NCI-H146 (cell line): ENCODE data around the gene RELA.

Source experiments
- DNase-seq: peaks from one replicate; lab custom pipeline; 2025; lab: John Stamatoyannopoulos, UW

RELA gene

GRCh38 chr11:65633390-65634108 is 29.2 kb downstream of the RELA start:
- no peak for DNase-seq

- no peak for DNase-seq
Observed at GRCh38 chr11:65630215-65630614, 32.5 kb downstream of the RELA start.

- no peak for DNase-seq
Observed at GRCh38 chr11:65629579-65629978, 33.1 kb downstream of the RELA start.

GRCh38 chr11:65627202-65627601 is 35.5 kb downstream of the RELA start:
- no peak for DNase-seq

GRCh38 chr11:65625628-65626342 is 36.9 kb downstream of the RELA start:
- DNase-seq = no peak

- no peak for DNase-seq
Observed at GRCh38 chr11:65624931-65625627, 37.6 kb downstream of the RELA start.

- no peak for DNase-seq
Observed at GRCh38 chr11:65623852-65624616, 38.7 kb downstream of the RELA start.

- no peak for DNase-seq
Observed at GRCh38 chr11:65623177-65623576, 39.5 kb downstream of the RELA start.

- no peak for DNase-seq
Observed at GRCh38 chr11:65622011-65622410, 40.7 kb downstream of the RELA start.

GRCh38 chr11:65621460-65621859 is 41.3 kb downstream of the RELA start:
- no peak for DNase-seq

GRCh38 chr11:65620666-65621065 is 42.0 kb downstream of the RELA start:
- no peak for DNase-seq

- no peak for DNase-seq
Observed at GRCh38 chr11:65619281-65619928, 43.3 kb downstream of the RELA start.

- DNase-seq = no peak
Observed at GRCh38 chr11:65618763-65619162, 44.0 kb downstream of the RELA start.

- no peak for DNase-seq
Observed at GRCh38 chr11:65617990-65618751, 44.5 kb downstream of the RELA start.

GRCh38 chr11:65617136-65617850 is 45.4 kb downstream of the RELA start:
- no peak for DNase-seq

- no peak for DNase-seq
Observed at GRCh38 chr11:65616575-65617001, 46.1 kb downstream of the RELA start.

- DNase-seq = peak; percentile 60
Observed at GRCh38 chr11:65615950-65616574, 46.7 kb downstream of the RELA start.

- peak; percentile 100 for DNase-seq
Observed at GRCh38 chr11:65615229-65615949, 47.3 kb downstream of the RELA start, which contains the start of gene PCNX3. Gene PCNX3, plus strand, starts transcription at chr11:65615776. Its CDS starts 536 bp downstream, at chr11:65616312.
